ENCODE measurements around the gene MOV10L1.
"Not testable (repeated sequence)": the region's sequence is repeated elsewhere in the genome, so short reads cannot be mapped to it uniquely, and the experiment has no call there.

MOV10L1 gene

GRCh38 chr22:50157709-50158375 lies 68.0 kb downstream of the MOV10L1 start:
- DNase-seq (ENCODE audit: low read depth in 2 of 2) = no peak

DNA sequence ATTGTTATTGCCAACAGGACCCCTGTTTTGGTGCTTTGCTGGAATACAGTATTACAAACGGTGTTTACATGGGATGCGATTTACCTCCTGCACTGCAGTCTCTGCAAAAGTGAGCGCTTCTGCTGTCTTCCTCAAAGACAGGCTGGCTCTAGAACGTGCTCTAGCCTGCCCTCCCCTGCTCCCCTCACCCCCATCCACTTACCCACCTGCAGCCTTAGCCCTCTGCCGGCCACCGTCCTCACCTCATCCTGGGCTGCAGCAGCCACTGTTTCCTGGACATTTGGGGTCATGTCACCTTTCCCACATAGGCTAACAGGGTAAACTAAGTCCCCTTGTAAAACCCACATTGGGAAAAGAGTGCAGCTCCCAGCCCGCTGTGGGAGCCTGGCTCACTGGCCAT lies 71.1 kb downstream of the MOV10L1 start:
- DNase-seq (ENCODE audit: low read depth in 2 of 2) = no peak

- DNase-seq (ENCODE audit: low read depth in 2 of 2) = no peak
These were observed 71.9 kb downstream of the MOV10L1 start for GRCh38 chr22:50161508-50162390.

DNA sequence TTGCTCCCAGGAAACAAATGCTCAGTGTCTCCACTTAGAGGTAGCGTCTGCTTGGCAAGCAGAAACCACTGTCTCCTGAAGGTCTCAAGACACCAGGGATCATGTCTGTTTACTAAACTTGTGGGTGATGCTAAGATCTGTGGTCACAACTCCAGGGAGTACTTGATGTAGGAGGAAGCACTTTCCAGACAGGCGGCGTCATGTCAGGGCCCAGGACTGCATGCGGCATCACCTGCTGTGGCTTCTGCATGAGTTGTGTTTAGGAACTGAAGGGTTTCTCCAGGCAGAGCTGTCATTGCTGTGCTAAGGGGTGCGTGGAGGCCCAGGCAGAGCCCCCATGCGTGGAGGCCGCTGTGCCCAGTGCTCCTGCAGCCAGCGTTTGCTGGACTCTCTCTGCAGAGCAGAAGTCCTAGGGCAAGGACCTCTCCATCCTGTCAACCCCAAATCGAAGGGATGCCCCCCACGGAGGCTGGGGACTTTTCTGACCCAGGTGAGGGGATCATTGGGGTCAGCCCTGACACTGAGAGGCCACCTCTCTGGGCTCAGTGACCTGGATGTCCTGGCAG lies 72.7 kb downstream of the MOV10L1 start:
- DNase-seq (ENCODE audit: low read depth in 2 of 2) = no peak

GRCh38 chr22:50165436-50166123 lies 75.8 kb downstream of the MOV10L1 start:
- DNase-seq (ENCODE audit: low read depth in 2 of 2) = no peak

DNA sequence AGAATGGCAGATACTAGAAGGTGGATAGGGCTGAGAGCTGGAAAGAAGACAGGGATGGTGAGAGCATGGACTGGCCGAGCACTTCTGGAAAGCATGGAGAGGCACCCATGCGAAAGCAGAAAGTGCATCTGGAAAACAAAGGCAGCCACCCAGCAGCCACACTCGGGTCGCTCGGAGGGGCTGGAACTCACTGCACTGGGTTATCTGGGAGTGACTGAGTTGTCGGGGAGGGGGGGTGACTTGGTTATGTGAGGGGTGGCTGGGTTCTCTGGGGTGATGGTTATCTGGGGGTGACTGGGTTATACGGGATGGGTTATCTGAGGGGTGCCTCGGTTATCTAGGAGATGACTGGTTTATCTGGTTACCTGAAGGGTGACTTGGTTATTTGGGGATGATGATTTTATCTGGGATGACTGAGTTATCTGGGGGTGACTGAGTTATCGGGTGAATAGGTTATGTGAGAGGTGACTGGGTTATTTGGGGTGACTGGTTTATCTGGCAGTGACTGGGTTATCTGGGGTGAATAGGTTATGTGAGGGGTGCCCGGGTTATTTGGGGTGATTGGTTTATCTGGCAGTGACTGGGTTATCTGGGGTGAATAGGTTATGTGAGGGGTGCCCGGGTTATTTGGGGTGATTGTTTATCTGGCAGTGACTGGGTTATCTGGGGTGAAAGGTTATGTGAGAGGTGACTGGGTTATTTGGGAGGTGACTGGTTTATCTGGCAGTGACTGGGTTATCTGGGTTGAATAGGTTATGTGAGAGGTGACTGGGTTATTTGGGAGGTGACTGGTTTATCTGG lies 78.1 kb downstream of the MOV10L1 start:
- DNase-seq (ENCODE audit: low read depth in 2 of 2) = no peak

- not testable (repeated sequence) for DNase-seq (ENCODE audit: low read depth in 2 of 2)
These were observed 78.8 kb downstream of the MOV10L1 start for GRCh38 chr22:50168490-50169180.

- DNase-seq (ENCODE audit: low read depth in 2 of 2) = no peak
These were observed 79.5 kb downstream of the MOV10L1 start for GRCh38 chr22:50169181-50169759.

- peak in 1 of 2 donors; percentile 67 for DNase-seq (ENCODE audit: low read depth in 2 of 2)
These were observed 80.1 kb downstream of the MOV10L1 start for GRCh38 chr22:50169774-50170341.

- no peak for DNase-seq (ENCODE audit: low read depth in 2 of 2)
These were observed 80.9 kb downstream of the MOV10L1 start, which contains the start of gene PANX2 for GRCh38 chr22:50170453-50171318. Gene PANX2 (plus strand): TSS chr22:50170731. CDS start chr22:50170731, 0 bp downstream.

DNA sequence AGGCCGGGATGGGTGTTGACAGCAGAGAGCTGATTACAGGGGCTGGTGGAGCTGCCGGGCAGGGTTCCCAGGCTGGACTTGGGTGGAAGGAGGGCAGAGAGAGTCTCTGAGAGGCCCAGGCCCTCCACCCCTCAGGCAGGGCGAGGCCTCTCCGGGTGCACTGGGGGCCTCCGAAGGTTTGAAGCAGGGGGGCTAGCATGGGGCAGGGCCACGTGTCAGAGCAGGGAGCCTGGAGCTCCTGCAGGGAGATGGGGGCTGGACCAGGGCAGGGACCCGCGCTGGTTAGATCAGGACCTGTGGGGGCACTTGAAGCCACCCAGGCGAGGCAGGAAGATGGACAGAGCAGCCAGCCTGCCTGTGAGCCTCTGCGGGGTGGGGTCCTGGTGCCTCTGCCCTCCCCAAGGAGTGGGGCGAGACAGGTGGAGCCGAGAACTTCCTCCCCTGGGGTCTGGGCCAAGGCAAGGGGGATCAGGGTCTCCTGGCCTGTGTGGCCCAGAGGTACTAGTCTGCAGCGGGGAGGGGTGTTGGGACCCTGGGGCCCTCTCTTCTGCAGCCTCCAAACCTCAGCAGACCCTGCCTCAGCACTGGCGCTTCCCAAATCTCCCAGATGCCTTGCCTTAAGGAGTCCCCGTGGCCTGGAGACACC lies 81.6 kb downstream of the MOV10L1 start:
- DNase-seq (ENCODE audit: low read depth in 2 of 2) = no peak

DNA sequence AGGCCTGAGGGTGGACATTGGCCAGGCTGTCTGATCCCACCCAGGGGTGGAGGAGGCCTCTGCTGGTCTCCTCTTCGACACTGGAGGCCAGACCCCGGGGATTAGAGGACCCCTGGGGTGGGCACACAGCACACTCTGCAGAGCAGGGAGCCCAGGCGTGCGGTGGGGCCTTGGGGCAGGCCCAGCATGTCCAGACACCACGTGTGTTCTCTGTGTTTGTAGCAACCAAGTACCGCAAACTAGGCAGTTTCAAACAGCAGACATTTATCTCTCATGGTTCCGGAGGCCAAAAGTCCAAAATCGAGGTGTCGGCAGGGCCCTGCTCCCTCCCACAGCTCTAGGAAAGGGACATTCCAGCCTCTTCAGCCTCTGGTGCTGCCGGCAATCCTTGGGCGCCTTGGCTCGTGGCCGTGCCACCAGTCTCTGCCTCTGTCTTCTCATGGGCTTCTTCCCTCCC lies 82.2 kb downstream of the MOV10L1 start:
- DNase-seq (ENCODE audit: low read depth in 2 of 2) = no peak

- no peak for DNase-seq (ENCODE audit: low read depth in 2 of 2)
These were observed 83.6 kb downstream of the MOV10L1 start for GRCh38 chr22:50173311-50173982.

DNA sequence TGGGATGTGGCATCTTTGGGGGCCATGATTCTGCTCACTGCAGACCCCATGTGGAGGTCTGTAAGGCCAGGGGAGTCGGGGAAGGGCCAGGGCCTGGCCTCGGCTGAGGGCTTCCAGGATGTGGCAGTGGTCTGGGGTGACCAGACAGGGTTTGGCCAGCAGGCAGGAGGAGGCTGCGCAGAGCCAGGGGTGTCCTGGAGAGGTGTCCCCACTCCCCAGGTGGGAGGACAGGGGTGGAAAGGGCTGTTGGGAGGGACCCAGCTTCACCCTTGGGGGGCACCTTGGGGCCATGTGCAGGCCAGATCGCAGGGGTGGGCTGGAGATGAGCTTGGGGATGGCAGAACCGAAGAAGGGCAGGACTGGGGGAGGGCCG lies 84.2 kb downstream of the MOV10L1 start:
- DNase-seq (ENCODE audit: low read depth in 2 of 2) = no peak

DNA sequence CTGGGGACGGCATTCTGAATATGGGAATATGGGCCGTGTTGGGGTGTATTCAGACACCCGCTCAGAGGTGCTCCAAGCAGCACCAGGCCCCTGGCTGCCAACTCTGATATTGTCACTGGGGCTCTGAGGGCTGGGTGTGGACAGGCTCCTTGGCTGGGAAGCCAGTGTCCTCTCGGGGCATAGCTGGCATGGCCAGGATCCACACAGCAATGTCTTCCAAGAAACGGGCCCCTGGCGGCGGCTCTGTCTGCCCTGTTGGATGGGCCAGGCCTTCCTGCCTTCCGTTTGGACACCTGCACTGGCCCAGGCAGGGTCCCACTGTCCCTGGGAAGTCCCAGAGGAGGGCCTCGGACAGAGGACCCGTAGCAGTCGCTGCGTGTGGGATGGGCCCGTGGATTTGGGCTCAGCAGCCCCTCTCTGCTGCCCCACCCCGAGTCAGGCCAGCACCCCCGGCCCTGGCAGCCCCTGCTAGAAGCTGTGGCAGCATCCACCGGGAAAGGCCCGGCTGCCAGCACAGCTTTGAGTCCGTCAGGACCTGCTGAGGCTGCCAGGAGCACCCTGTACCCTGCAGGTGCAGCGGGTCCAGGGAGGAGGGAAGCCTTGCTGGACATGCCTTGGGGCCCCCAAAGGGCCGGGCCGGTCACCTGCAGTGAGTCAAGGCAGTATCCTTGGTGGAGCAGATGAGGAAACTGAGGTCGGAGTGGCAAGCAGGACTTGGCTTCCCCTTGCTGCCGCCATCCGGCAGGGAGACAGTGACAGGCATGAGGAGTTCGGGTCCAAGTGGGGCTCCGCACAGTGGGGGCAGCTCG lies 84.8 kb downstream of the MOV10L1 start:
- DNase-seq (ENCODE audit: low read depth in 2 of 2) = no peak

- DNase-seq (ENCODE audit: low read depth in 2 of 2) = no peak
These were observed 85.3 kb downstream of the MOV10L1 start for GRCh38 chr22:50175191-50175461.

Data from stimulated activated CD4-positive, alpha-beta T cell treated with anti-CD3 and anti-CD28 coated beads, Interleukin-1b, Interleukin-23, amount 100 ng/mL, for 4 hours (primary cell).